MM.1S (cell line): ENCODE data around the gene CCDC43.
A peak's percentile ranks its signal among the peaks of the same experiment; 100 is the strongest.

Source experiments
- DNase-seq: peaks from one replicate; pipeline ENCODE4 v3.0.0-alpha.2; 2015
- H2AFZ ChIP-seq: fragments of 300-600 bp; sonication (generic); 2 replicates; pipeline ENCODE4 v1.6.0; 2016; ENCODE audit warnings: antibody characterized with exemption, low read length
- H3F3A ChIP-seq: fragments of 300-600 bp; sonication (generic); 2 replicates; pipeline ENCODE4 v1.6.1; 2016; ENCODE audit warnings: mild to moderate bottlenecking, antibody characterized with exemption, low read length, moderate library complexity, mixed read lengths; ENCODE audit not compliant: insufficient read depth
- H3K27ac ChIP-seq: fragments of 300-600 bp; sonication (generic); 2 replicates; pipeline ENCODE4 v1.5.1; 2016; ENCODE audit warnings: mild to moderate bottlenecking, low read length
- H3K27me3 ChIP-seq: fragments of 300-600 bp; sonication (generic); replicated peaks from 2 replicates; pipeline ENCODE4 v1.6.0; 2016; ENCODE audit warnings: low read length; ENCODE audit not compliant: insufficient read depth
- H3K36me3 ChIP-seq: fragments of 300-600 bp; sonication (generic); replicated peaks from 2 replicates; pipeline ENCODE4 v1.6.1; 2016; ENCODE audit warnings: mild to moderate bottlenecking, low read length, mixed read lengths; ENCODE audit not compliant: insufficient read depth
- H3K4me1 ChIP-seq: fragments of 300-600 bp; sonication (generic); 2 replicates; pipeline ENCODE4 v1.6.1; 2016; ENCODE audit warnings: low read length, mixed read lengths
- H3K4me2 ChIP-seq: fragments of 300-600 bp; sonication (generic); 2 replicates; pipeline ENCODE4 v1.6.0; 2016; ENCODE audit warnings: low read depth, low read length
- H3K4me3 ChIP-seq: fragments of 300-600 bp; sonication (generic); 2 replicates; pipeline ENCODE4 v1.5.1; 2016; ENCODE audit warnings: low read length, mixed read lengths
- H3K79me2 ChIP-seq: fragments of 300-600 bp; sonication (generic); 2 replicates; pipeline ENCODE4 v1.6.1; 2016; ENCODE audit warnings: mixed run types, low read length, mixed read lengths
- H3K9ac ChIP-seq: fragments of 300-600 bp; sonication (generic); 2 replicates; pipeline ENCODE4 v1.6.1; 2016; ENCODE audit warnings: low read length, mixed read lengths
- H3K9me2 ChIP-seq: fragments of 300-600 bp; sonication (generic); replicated peaks from 2 replicates; pipeline ENCODE4 v1.6.1; 2016; ENCODE audit warnings: mild to moderate bottlenecking, low read length, mixed read lengths; ENCODE audit not compliant: insufficient read depth
- H3K9me3 ChIP-seq: fragments of 300-600 bp; sonication (generic); replicated peaks from 2 replicates; pipeline ENCODE4 v1.6.1; 2016; ENCODE audit warnings: mild to moderate bottlenecking, low read length, mixed read lengths; ENCODE audit not compliant: insufficient read depth
- H4K20me1 ChIP-seq: fragments of 300-600 bp; sonication (generic); 2 replicates; pipeline ENCODE4 v1.6.1; 2016; ENCODE audit warnings: mild to moderate bottlenecking, low read length, moderate library complexity, mixed read lengths; ENCODE audit not compliant: insufficient read depth
- EZH2 ChIP-seq: fragments of 300-600 bp; sonication (generic); optimal IDR thresholded peaks from 2 replicates; pipeline ENCODE3; 2017; ENCODE audit warnings: low read depth, mild to moderate bottlenecking, antibody characterized with exemption, low read length, mixed read lengths
- EZH2phosphoT487 ChIP-seq: fragments of 300-600 bp; sonication (generic); IDR thresholded peaks from 2 replicates; pipeline ENCODE4 v1.6.1; 2018; ENCODE audit warnings: antibody characterized with exemption, low read length
- TF ChIP-seq, protein P1 (sequence below): fragments of 300-600 bp; sonication (generic); IDR thresholded peaks from 2 replicates; pipeline ENCODE4 v1.5.1; 2016; ENCODE audit warnings: antibody characterized with exemption, low read length, mixed read lengths

Gene CCDC43

DNA sequence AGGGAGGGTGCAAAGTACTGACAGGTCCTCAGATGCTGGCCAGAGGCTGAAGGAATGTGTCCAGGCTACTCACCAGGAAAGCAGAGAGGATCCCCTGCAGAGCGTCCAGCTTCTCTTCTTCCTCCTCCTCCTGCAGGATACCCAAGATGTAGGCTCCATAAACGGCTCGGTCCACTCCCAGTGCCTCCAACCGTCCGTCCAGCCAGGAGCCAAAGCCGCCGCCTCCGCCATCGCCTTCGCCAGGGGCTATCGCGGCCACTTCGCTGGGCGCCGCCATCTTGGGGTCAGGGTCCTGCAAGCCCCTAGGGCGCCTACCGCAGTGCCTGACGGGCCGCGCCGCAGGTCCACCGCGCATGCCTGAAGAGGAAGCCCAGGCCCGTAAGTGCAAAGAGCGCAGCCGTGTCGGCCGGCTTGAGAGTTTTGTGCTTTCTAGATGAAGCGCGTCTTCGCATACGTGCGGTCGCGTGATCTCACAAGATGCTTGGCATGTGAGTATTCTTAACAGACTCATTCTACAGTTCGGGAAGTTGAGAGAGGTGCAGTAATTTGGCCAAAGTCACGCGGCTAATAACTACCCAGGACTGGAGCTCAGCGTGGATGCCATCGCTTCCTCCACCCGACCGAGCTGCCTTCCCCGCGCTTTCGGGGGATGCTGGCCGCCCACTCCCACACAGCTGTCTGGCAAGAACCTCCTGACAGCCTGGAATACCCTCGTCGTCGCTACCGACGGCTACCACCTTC is at the start of gene CCDC43:
Gene CCDC43, minus strand, starts transcription at position 300 of the 741 bp plus-strand sequence. Its CDS starts 23 bp downstream, at position 277.
- DNase-seq = peak; percentile 93
- Histone ChIP-seq H3K4me3 (peak within 1 kb of the TSS; percentile 94), H3K27ac (peak within 1 kb of the TSS; percentile 72), H3K9me2 (no peaks in the 10 kb centered on the region), H3K4me2 (peak within 1 kb of the TSS; percentile 98), H2AFZ (peak within 1 kb of the TSS; percentile 97), H3K79me2 (peaks cover 31% of the 10 kb centered on the region), H3K27me3 (no peaks in the 10 kb centered on the region), H3F3A (peaks cover 8% of the 10 kb centered on the region; the same call in 1 of the 2 replicates), H3K9me3 (no peaks in the 10 kb centered on the region), H4K20me1 (no peaks in the 10 kb centered on the region), H3K4me1 (peaks cover 12% of the 10 kb centered on the region), H3K9ac (peak within 1 kb of the TSS; percentile 80), H3K36me3 (no peaks in the 10 kb centered on the region)
- TF ChIP-seq, protein P1, sequence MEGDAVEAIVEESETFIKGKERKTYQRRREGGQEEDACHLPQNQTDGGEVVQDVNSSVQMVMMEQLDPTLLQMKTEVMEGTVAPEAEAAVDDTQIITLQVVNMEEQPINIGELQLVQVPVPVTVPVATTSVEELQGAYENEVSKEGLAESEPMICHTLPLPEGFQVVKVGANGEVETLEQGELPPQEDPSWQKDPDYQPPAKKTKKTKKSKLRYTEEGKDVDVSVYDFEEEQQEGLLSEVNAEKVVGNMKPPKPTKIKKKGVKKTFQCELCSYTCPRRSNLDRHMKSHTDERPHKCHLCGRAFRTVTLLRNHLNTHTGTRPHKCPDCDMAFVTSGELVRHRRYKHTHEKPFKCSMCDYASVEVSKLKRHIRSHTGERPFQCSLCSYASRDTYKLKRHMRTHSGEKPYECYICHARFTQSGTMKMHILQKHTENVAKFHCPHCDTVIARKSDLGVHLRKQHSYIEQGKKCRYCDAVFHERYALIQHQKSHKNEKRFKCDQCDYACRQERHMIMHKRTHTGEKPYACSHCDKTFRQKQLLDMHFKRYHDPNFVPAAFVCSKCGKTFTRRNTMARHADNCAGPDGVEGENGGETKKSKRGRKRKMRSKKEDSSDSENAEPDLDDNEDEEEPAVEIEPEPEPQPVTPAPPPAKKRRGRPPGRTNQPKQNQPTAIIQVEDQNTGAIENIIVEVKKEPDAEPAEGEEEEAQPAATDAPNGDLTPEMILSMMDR = no peak
- no peak for TF ChIP-seq EZH2phosphoT487
- no peak for TF ChIP-seq EZH2

- peak; percentile 35 for DNase-seq
- H3K4me1 ChIP-seq = 0 out of 2 replicates have a peak, but pooled peaks cover 4% of the 10 kb centered on the region
- H3F3A ChIP-seq = no peaks in the 10 kb centered on the region
- no peak for TF ChIP-seq EZH2phosphoT487
- TF ChIP-seq, protein P1 = no peak
- TF ChIP-seq EZH2 = no peak
- H3K4me2 ChIP-seq = 0 out of 2 replicates have a peak overlapping the region, but pooled peaks have one; percentile 14
- H3K9ac ChIP-seq = no peak overlapping the region
- H3K27ac ChIP-seq = peak overlapping the region; percentile 1; the same call in 1 of the 2 replicates
- no peaks in the 10 kb centered on the region for H3K27me3 ChIP-seq
- no peaks in the 10 kb centered on the region for H3K79me2 ChIP-seq
- no peaks in the 10 kb centered on the region for H3K9me3 ChIP-seq
- no peak overlapping the region for H2AFZ ChIP-seq
- H3K9me2 ChIP-seq = no peaks in the 10 kb centered on the region
- no peak overlapping the region for H3K4me3 ChIP-seq
- no peaks in the 10 kb centered on the region for H3K36me3 ChIP-seq
- H4K20me1 ChIP-seq = no peaks in the 10 kb centered on the region
Observed at GRCh38 chr17:44738214-44738906, 48.8 kb upstream of the CCDC43 start.

DNA sequence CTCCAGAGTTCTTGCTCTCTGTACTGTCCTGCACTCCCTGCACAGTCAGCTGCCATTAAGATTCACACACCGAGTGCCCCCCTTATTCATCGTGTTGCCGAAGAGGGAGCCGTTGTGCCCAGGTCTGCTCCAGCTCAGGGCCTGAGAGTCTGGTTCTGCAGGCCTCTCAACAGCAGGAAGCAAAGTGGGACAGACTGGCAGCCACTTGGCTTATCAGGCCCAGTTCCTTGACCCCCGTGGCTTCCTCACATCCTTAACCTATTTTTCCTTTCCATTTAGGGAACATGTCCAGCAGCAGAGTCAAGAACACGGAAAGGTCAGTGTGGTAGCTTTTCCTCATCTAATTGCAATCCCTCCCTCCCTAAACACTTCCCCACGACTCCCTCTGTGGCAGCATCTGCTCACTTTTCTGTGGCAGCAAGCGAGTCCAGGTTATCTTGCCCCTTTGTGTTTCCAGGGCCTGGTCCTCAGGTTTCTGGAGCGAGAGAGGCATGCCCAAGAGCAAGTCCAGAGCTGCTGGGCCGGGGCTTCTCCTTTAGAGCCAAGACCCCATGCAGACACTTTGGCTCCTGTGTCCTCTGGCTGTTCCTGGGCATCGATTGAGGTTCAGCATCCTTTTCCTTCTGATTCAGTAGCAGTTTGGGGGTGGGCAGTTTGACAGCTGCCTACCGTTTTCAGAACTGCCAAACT is 47.1 kb upstream of the CCDC43 start:
- no peaks in the 10 kb centered on the region for H3K27me3 ChIP-seq
- no peak overlapping the region for H3K9ac ChIP-seq
- H3K36me3 ChIP-seq = no peaks in the 10 kb centered on the region
- no peaks in the 10 kb centered on the region for H3K9me2 ChIP-seq
- no peak for TF ChIP-seq EZH2
- TF ChIP-seq EZH2phosphoT487 = no peak
- TF ChIP-seq, protein P1 = no peak
- no peak overlapping the region for H3K4me2 ChIP-seq
- H4K20me1 ChIP-seq = no peaks in the 10 kb centered on the region
- no peak for DNase-seq
- H2AFZ ChIP-seq = no peak overlapping the region
- no peak overlapping the region for H3K4me3 ChIP-seq
- H3K4me1 ChIP-seq = 0 out of 2 replicates have a peak, but pooled peaks cover 4% of the 10 kb centered on the region
- no peaks in the 10 kb centered on the region for H3F3A ChIP-seq
- no peaks in the 10 kb centered on the region for H3K79me2 ChIP-seq
- no peak overlapping the region for H3K27ac ChIP-seq
- H3K9me3 ChIP-seq = no peaks in the 10 kb centered on the region
